CD14-positive monocyte (primary cell): ENCODE data around the gene CD44. TPM values are rescaled to one million over a fixed set of nuclear protein-coding genes. Genes with fewer than 3 reads are reported as not detected.

Experiments used
- DNase-seq, 3 donors: peaks; one replicate each; pipeline ENCODE4 v3.0.0-alpha.2; 2011 to 2022
- H2AFZ ChIP-seq: 2 replicates; pipeline ENCODE4 v1.6.0; 2012; ENCODE audit warnings: mild to moderate bottlenecking, low read depth, low read length, inconsistent platforms; ENCODE audit not compliant: insufficient read depth, poor library complexity, severe bottlenecking
- H3K27ac ChIP-seq, 2 donors: 1 replicate in 1 of 2; 2 replicates in 1 of 2; pipeline ENCODE4 v1.5.1; 2012 to 2013; ENCODE audit warnings: low read length in 2 of 2, control low read depth in 1 of 2, inconsistent platforms in 1 of 2, low read depth in 1 of 2, mild to moderate bottlenecking in 1 of 2
- H3K27me3 ChIP-seq, 2 donors: one replicate each; pipeline versions ENCODE4 v1.6.0 to v1.6.1; 2011 to 2013; ENCODE audit warnings: low read length in 2 of 2; ENCODE audit not compliant: control insufficient read depth in 2 of 2, insufficient read depth in 2 of 2
- H3K36me3 ChIP-seq, 2 donors: replicated peaks in 1 of 2; 1 replicate in 1 of 2; 2 replicates in 1 of 2; pipeline versions ENCODE4 v1.5.1 to v1.6.1; 2012 to 2013; ENCODE audit warnings: low read length in 2 of 2, control low read depth in 1 of 2, inconsistent platforms in 1 of 2, mild to moderate bottlenecking in 1 of 2; ENCODE audit not compliant: insufficient read depth in 2 of 2, control insufficient read depth in 1 of 2
- H3K4me1 ChIP-seq, 2 donors: 1 replicate in 1 of 2; 2 replicates in 1 of 2; pipeline versions ENCODE4 v1.5.1 to v1.6.1; 2012 to 2013; ENCODE audit warnings: low read length in 2 of 2, control low read depth in 1 of 2, inconsistent platforms in 1 of 2, mild to moderate bottlenecking in 1 of 2, moderate library complexity in 1 of 2; ENCODE audit not compliant: insufficient read depth in 2 of 2, control insufficient read depth in 1 of 2
- H3K4me2 ChIP-seq: replicated peaks from 2 replicates; pipeline ENCODE3; 2012; ENCODE audit warnings: low read length, moderate library complexity, mild to moderate bottlenecking; ENCODE audit not compliant: poor library complexity, severe bottlenecking; ENCODE audit errors: extremely low read depth
- H3K4me3 ChIP-seq, 3 experiments: fragments of 200-600 bp in 1 of 3; sonication (generic) in 1 of 3; replicated peaks in 1 of 3; 1 replicate in 2 of 3; 2 replicates in 1 of 3; pipeline ENCODE4 v1.5.1; 2011 to 2013; ENCODE audit warnings: low read length in 3 of 3, mild to moderate bottlenecking in 3 of 3, control low read depth in 2 of 3, low read depth in 2 of 3, inconsistent platforms in 1 of 3, moderate library complexity in 1 of 3
- H3K79me2 ChIP-seq: 2 replicates; pipeline ENCODE4 v1.6.0; 2012; ENCODE audit warnings: mild to moderate bottlenecking, control low read depth, inconsistent platforms, low read length, moderate library complexity; ENCODE audit not compliant: insufficient read depth
- H3K9ac ChIP-seq: 2 replicates; pipeline ENCODE4 v1.6.0; 2017; ENCODE audit warnings: low read length, mild to moderate bottlenecking; ENCODE audit not compliant: insufficient read depth, poor library complexity, severe bottlenecking
- H3K9me3 ChIP-seq, 2 donors: replicated peaks in 1 of 2; 1 replicate in 1 of 2; 2 replicates in 1 of 2; pipeline versions ENCODE4 v1.5.1 to v1.6.1; 2012 to 2013; ENCODE audit warnings: low read length in 2 of 2, control low read depth in 1 of 2; ENCODE audit not compliant: control insufficient read depth in 1 of 2, insufficient read depth in 1 of 2
- H4K20me1 ChIP-seq: 2 replicates; pipeline ENCODE4 v1.6.0; 2012; ENCODE audit warnings: mild to moderate bottlenecking, low read length, control low read depth, moderate library complexity; ENCODE audit not compliant: insufficient read depth
- H3K27ac Mint-ChIP-seq, 7 donors: one replicate each; pipeline ENCODE4 v1.8.0; 2020; ENCODE audit warnings: mild to moderate bottlenecking in 7 of 7, mixed read lengths in 7 of 7, moderate library complexity in 6 of 7, inconsistent platforms in 2 of 7
- H3K27me3 Mint-ChIP-seq, 3 donors: one replicate each; pipeline ENCODE4 v1.8.0; 2021 to 2022; ENCODE audit warnings: low read depth in 3 of 3, mild to moderate bottlenecking in 3 of 3, mixed read lengths in 3 of 3, moderate library complexity in 3 of 3, inconsistent platforms in 1 of 3
- H3K36me3 Mint-ChIP-seq, 2 donors: one replicate each; pipeline ENCODE4 v1.8.0; 2020; ENCODE audit warnings: mixed read lengths in 2 of 2, inconsistent platforms in 1 of 2, mild to moderate bottlenecking in 1 of 2
- H3K4me1 Mint-ChIP-seq: one replicate; pipeline ENCODE4 v1.8.0; 2020; ENCODE audit warnings: mild to moderate bottlenecking, mixed read lengths
- H3K4me3 Mint-ChIP-seq, 2 donors: one replicate each; pipeline ENCODE4 v1.8.0; 2020; ENCODE audit warnings: mild to moderate bottlenecking in 2 of 2, mixed read lengths in 2 of 2, moderate library complexity in 1 of 2
- H3K9me3 Mint-ChIP-seq, 7 donors: one replicate each; pipeline ENCODE4 v1.8.0; 2020 to 2022; ENCODE audit warnings: mixed read lengths in 7 of 7, mild to moderate bottlenecking in 6 of 7, moderate library complexity in 6 of 7, inconsistent platforms in 2 of 7
- CTCF ChIP-seq: fragments of 200-600 bp; IDR thresholded peaks from one replicate; pipeline ENCODE4 v1.8.0; 2022; ENCODE audit warnings: antibody characterized with exemption, mild to moderate bottlenecking
- WGBS: methylation state at CpG from one replicate; pipeline ENCODE4 v1.1.5; 2013; ENCODE audit warnings: missing lambda C conversion rate; ENCODE audit not compliant: insufficient coverage; 5-methylcytosine and 5-hydroxymethylcytosine counted together
- intact Hi-C, 2 donors: fragments of 100-400 bp; cut with micrococcal nuclease; formaldehyde crosslinking; loops; one replicate each; pipeline versions ENCODE4 v1.15.0 to v1.15.1; 2023
- polyA plus RNA-seq, 3 donors: library from polyadenylated mRNA; depleted of rRNA in 1 of 3; unstranded in 2 of 3; stranded (reverse) in 1 of 3; fragments of 300-500 nt in 2 of 3; fragments of >200 nt in 1 of 3; fragmentation: Illumina TruSeq in 2 of 3; gene quantifications; 1 replicate in 2 of 3; 2 replicates in 1 of 3; pipeline ENCODE4 v1.2.3, GENCODE V29; 2012 to 2021

Gene CD44
- polyA plus RNA-seq, 3 donors: 415 to 866 (median 531) TPM

GRCh38 chr11:35245786-35246185 lies 106.8 kb downstream of the CD44 start:
- no peak for TF ChIP-seq CTCF
- Mint-ChIP-seq H3K36me3 (no peaks in the 10 kb centered on the region), H3K4me1 (peaks cover 8% of the 10 kb centered on the region), H3K27me3 (no peaks in the 10 kb centered on the region), H3K4me3 (no peak overlapping the region), H3K9me3 (peaks cover 0 to 11% (median 3%) of the 10 kb centered on the region in 7 donors), H3K27ac (no peak overlapping the region)
- Histone ChIP-seq H3K27ac (no peak overlapping the region), H3K27me3 (no peaks in the 10 kb centered on the region), H3K9ac (no peak overlapping the region), H3K4me3 (no peak overlapping the region), H3K79me2 (no peaks in the 10 kb centered on the region), H2AFZ (no peak overlapping the region), H3K36me3 (no peaks in the 10 kb centered on the region), H3K4me1 (peaks cover 7 to 8% of the 10 kb centered on the region in 2 donors), H3K4me2 (no peak overlapping the region), H4K20me1 (no peaks in the 10 kb centered on the region), H3K9me3 (peaks cover 0 to 10% of the 10 kb centered on the region in 2 donors)
- intact Hi-C loops: loop anchor here in 1 of 2 donors (10.0 kb wide), 1 partner anchor 49 kb away; no protein-coding TSS in a partner anchor
- 100% methylated on average over 1 of the region's 1 CpG for WGBS
- DNase-seq: no peak

GRCh38 chr11:35246745-35247144 lies 107.8 kb downstream of the CD44 start:
- no peak overlapping the region for H3K27ac ChIP-seq
- no peaks in the 10 kb centered on the region for H3K27me3 ChIP-seq
- no peaks in the 10 kb centered on the region for H3K79me2 ChIP-seq
- DNase-seq: no peak
- H3K4me1 ChIP-seq: peaks cover 8 to 11% of the 10 kb centered on the region in 2 donors
- H3K4me1 Mint-ChIP-seq: peaks cover 10% of the 10 kb centered on the region
- WGBS: 65% methylated on average over 2 of the region's 2 CpGs
- no peak overlapping the region for H3K4me3 ChIP-seq
- no peaks in the 10 kb centered on the region for H4K20me1 ChIP-seq
- no peak overlapping the region for H3K9ac ChIP-seq
- H3K27me3 Mint-ChIP-seq: no peaks in the 10 kb centered on the region
- H3K9me3 ChIP-seq: peaks cover 0 to 10% of the 10 kb centered on the region in 2 donors
- no peaks in the 10 kb centered on the region for H3K36me3 ChIP-seq
- H3K36me3 Mint-ChIP-seq: no peaks in the 10 kb centered on the region
- no peak overlapping the region for H2AFZ ChIP-seq
- H3K27ac Mint-ChIP-seq: no peak overlapping the region
- intact Hi-C loops: loop anchor here in 1 of 2 donors (10.0 kb wide), 1 partner anchor 48 kb away; no protein-coding TSS in a partner anchor
- peaks cover 0 to 11% (median 3%) of the 10 kb centered on the region in 7 donors for H3K9me3 Mint-ChIP-seq
- no peak overlapping the region for H3K4me3 Mint-ChIP-seq
- no peak for TF ChIP-seq CTCF
- no peak overlapping the region for H3K4me2 ChIP-seq
